RWPE1 (cell line): Measurements from ENCODE around the gene TRABD2B.

Experiments
- CTCF ChIA-PET: fragments of 350-600 bp; sonication (Branson Sonifier 250); formaldehyde crosslinking; extraction: SDS; loops from one replicate; lab custom pipeline; 2021; lab: Yijun Ruan, JAX
- POLR2A ChIA-PET: fragments of 400-600 bp; formaldehyde crosslinking; extraction: SDS; loops from one replicate; lab custom pipeline; 2020; ENCODE audit warnings: antibody characterized with exemption; ENCODE audit not compliant: low non-redundant PET; lab: Yijun Ruan, JAX
- DNase-seq: peaks from one replicate; pipeline ENCODE4 v3.0.0; 2012; ENCODE audit warnings: low spot score
- H3K27ac ChIP-seq: fragments of 450-650 bp; 2 replicates; pipeline ENCODE4 v1.5.1; 2017
- CTCF ChIP-seq: fragments of 450-650 bp; conservative IDR thresholded peaks from 2 replicates; pipeline ENCODE4 v1.5.1; 2017; ENCODE audit warnings: low read depth, mild to moderate bottlenecking

Gene TRABD2B

DNA sequence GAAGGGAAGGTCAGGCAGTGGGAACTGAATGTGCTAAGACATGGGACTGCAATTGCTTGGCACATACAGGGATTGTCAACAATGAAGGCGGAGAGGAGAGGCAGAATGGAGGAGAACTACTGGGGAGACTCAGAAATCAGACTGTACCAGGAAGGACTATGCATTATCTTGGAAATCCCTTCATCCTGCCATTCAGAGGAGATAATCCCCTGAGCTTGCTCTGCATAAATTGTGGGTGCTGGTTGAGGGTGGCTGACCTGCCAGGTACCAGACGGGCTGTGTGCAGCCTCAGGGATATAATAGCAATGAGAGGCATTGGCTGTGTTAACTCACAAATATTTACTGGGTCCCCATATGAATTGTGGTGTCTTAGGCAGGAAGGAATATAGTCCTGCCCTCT lies 5.0 kb upstream of the TRABD2B start:
- no peak overlapping the region for H3K27ac ChIP-seq
- CTCF ChIA-PET = no interaction called here

GRCh38 chr1:48001696-48002095 lies 4.5 kb upstream of the TRABD2B start:
- CTCF ChIA-PET = interaction anchor here (0.6 kb wide), 1 partner anchor 1291 kb away, joined by 3 read pairs; no protein-coding TSS in a partner anchor
- POLR2A ChIA-PET = no interaction called here
- no peak for DNase-seq
- no peak for TF ChIP-seq CTCF
- no peak overlapping the region for H3K27ac ChIP-seq

More for the DNA sequence above, 5.0 kb upstream of the TRABD2B start:
- POLR2A ChIA-PET = no interaction called here
- DNase-seq = no peak
- TF ChIP-seq CTCF = no peak

DNA sequence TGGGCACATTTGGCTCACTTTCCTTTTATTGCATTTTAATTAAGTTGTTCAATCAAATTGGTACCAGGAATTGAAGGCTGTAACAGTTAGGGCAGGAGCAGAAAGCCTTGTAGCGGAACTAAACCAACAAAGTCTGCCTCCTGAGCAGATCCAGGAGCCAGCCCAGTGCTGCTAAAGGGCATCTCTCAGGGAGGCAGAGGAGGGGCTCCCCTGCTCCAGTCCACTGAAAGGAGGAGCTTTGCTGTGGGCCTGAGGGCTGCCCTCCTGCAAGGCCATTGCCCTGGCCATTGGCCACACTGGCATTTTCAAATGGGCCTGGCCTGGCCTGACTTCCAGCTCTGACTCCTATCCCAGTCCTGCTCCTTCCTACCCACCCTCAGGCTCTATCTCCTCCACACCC lies 3.7 kb upstream of the TRABD2B start:
- ChIA-PET CTCF (no interaction called here), POLR2A (no interaction called here)
- no peak overlapping the region for H3K27ac ChIP-seq
- no peak for DNase-seq
- TF ChIP-seq CTCF = no peak

DNA sequence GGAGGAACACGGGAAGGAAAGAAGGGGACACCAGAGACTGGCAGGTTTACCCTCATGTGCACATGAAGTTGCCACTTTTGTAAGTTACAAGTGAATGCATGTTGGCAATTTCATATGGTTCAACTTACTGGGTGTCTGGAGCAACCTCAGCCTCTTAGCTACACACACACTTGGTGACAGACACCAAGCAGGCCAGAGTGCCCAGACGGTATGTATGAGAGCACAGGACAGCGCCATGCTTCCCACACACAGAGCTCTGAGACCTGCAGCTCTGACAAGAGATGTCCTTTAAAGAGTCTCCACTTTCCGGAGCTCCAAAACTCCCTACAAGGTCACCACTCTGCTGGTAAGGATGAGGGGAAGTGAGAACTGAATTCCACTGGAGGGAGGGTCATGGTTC lies 1.9 kb upstream of the TRABD2B start:
- TF ChIP-seq CTCF = no peak
- no peak for DNase-seq
- ChIA-PET POLR2A (no interaction called here), CTCF (interaction anchor here (0.6 to 2.9 kb wide), 4 partner anchors 9 to 251 kb away, joined by 3 to 43 read pairs (median 12); no protein-coding TSS in a partner anchor)
- no peak overlapping the region for H3K27ac ChIP-seq

GRCh38 chr1:47998396-47998990 lies 1.3 kb upstream of the TRABD2B start:
- ChIA-PET CTCF (interaction anchor here (0.6 to 2.9 kb wide), 16 partner anchors 10 to 562 kb away, joined by 3 to 43 read pairs (median 6); no protein-coding TSS in a partner anchor), POLR2A (no interaction called here)
- H3K27ac ChIP-seq = no peak overlapping the region
- no peak for DNase-seq
- TF ChIP-seq CTCF = no peak

DNA sequence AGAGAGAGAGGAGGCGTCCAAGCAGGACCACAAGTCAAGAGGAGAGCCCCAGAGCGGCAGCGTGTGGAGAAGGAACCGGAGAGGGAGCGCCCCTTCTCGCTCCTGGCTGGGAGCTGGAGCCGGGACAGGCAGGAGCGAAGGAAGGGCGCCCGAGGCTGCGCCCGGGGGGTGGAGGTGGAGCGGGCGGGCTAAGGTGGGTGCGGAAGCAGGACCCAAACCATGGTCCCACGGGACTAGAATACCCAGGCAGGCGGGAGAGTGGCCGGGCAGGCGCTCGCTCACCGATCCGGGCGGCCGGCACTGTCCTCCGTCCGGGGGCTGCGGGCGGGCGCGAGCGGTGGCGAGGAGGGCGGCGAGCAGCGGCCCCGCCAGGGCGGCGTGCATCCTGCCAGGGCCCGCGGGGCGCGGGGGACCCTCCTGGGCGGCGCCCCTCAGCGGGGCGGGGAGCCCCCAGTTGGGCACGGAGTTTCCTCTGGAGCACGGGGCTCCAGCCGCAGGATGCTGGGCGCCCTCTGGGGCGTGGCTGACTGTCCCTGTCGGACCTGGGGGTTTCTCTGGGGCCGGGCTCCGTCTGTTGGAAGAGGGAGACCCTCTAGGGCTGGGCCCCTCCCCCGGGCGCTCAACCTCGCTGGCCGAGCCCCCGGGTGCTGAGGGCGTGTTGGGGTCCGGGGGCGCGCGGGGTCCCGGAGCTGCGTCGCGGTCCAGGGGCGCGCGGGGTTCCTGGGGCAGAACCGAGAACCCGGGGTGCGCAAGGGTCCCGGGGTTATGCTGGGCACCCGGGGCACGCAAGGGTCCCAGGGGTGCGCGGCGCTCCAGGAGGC lies 569 bp downstream of the TRABD2B start:
- no peak for DNase-seq
- TF ChIP-seq CTCF = no peak
- ChIA-PET CTCF (interaction anchor here (0.5 to 2.9 kb wide), 13 partner anchors 12 to 251 kb away, joined by 3 to 43 read pairs (median 7); no protein-coding TSS in a partner anchor), POLR2A (no interaction called here)
- H3K27ac ChIP-seq = peak overlapping the region; percentile 83
